K562 (cell line): ENCODE results near the gene ZKSCAN1. TPM values are rescaled to one million over a fixed set of nuclear protein-coding genes. Genes with fewer than 3 reads are reported as not detected.

Source experiments
- ERF ChIP-seq: fragments of 450-650 bp; formaldehyde crosslinking; IDR thresholded peaks from 2 replicates; pipeline ENCODE4 v1.4.0; 2020; ENCODE audit warnings: mild to moderate bottlenecking, mixed read lengths
- MIER1 ChIP-seq: fragments of 450-650 bp; IDR thresholded peaks from 2 replicates; pipeline ENCODE4 v1.6.1; 2016; ENCODE audit warnings: antibody characterized with exemption, mild to moderate bottlenecking, low read depth
- PTRF ChIP-seq: fragments of 450-650 bp; IDR thresholded peaks from 2 replicates; pipeline ENCODE4 v1.6.1; 2016; ENCODE audit warnings: mild to moderate bottlenecking, missing genetic modification characterization, missing compliant biosample characterization
- ZBTB40 ChIP-seq, 2 experiments: fragments of 450-650 bp in 1 of 2; sonication (generic) in 1 of 2; formaldehyde crosslinking in 1 of 2; IDR thresholded peaks; 2 replicates each; pipeline versions ENCODE4 v1.7.1 to v1.9.0; 2016 to 2022; ENCODE audit warnings: inconsistent platforms in 1 of 2, mild to moderate bottlenecking in 1 of 2, missing genetic modification reagents in 1 of 2
- ZNF239 ChIP-seq: fragments of 250-450 bp; sonication (Bioruptor Pico); IDR thresholded peaks from 2 replicates; pipeline ENCODE4 v1.4.0; 2020; ENCODE audit warnings: mild to moderate bottlenecking
- ZNF507 ChIP-seq: conservative IDR thresholded peaks from 2 replicates; pipeline ENCODE4 v1.6.1; 2017; ENCODE audit warnings: missing genetic modification characterization, missing compliant biosample characterization
- polyA plus RNA-seq, 8 experiments: library from polyadenylated mRNA; depleted of rRNA in 4 of 8; stranded (reverse) in 5 of 8; unstranded in 3 of 8; fragments of >200 nt; fragmentation: Nextera tagmentation in 2 of 8; fragmentation: Illumina TruSeq in 1 of 8; extraction: Ambion mirVana in 2 of 8; extraction: Trizol in 1 of 8; gene quantifications; 2 replicates each; pipeline versions ENCODE4 v1.2.1 to v1.2.3, GENCODE V29; 2011 to 2014; ENCODE audit warnings: inconsistent platforms in 1 of 8, missing spikeins in 1 of 8
- total RNA-seq, 7 experiments: library from RNA; depleted of rRNA in 6 of 7; stranded (reverse); fragments of >200 nt in 6 of 7; fragmentation: Illumina TruSeq in 2 of 7; extraction: Trizol in 2 of 7; gene quantifications; 2 replicates each; pipeline versions ENCODE4 v1.2.1 to v1.2.3, GENCODE V29; 2011 to 2021; ENCODE audit warnings: low replicate concordance in 1 of 7
- TF ChIP-seq, protein P1 (sequence below): fragments of 250-450 bp; sonication (Bioruptor Pico); IDR thresholded peaks from 2 replicates; pipeline ENCODE4 v1.4.0; 2020; ENCODE audit warnings: mild to moderate bottlenecking, moderate library complexity

The ZKSCAN1 gene
- total and polyA plus RNA-seq, 9 of the 15 experiments (the other 6 are each of a cell fraction or from before 2014, with no cell fraction given), result 5.3 to 43.0 (median 23.2) TPM

DNA sequence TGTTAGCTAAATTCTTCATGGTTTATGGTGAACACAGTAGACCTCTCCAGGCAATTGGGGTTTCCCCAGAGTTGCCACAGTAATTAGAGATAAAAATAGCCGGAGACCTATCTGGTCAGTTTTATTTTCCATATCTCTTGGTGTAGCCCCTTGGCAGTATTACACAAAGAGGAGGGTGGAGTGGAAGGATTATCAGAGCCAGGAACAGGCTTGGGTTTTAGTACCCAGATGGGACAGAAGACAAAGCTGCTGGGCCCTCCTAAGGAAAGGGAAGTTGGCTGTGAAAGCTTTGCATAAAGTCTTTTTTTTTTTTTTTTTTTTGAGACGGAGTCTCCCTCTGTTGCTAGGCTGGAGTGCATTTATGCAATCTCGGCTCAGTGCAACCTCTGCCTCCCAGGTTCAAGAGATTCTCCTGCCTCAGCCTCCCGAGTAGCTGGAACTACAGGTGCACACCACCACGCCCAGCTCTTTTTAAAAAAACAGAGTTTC is 43.9 kb downstream of the ZKSCAN1 start (continued):
- TF ChIP-seq ZNF239 (CRISPR knock-in tag) (no peak), ZNF507 (no peak), PTRF (tag) (no peak), ERF (CRISPR knock-in tag) (no peak), MIER1 (no peak), ZBTB40 (IDR thresholded peaks at IDR 0.05) (no peak), ZBTB40 (CRISPR knock-in tag; IDR thresholded peaks at IDR 0.05) (no peak)
- TF ChIP-seq, protein P1, sequence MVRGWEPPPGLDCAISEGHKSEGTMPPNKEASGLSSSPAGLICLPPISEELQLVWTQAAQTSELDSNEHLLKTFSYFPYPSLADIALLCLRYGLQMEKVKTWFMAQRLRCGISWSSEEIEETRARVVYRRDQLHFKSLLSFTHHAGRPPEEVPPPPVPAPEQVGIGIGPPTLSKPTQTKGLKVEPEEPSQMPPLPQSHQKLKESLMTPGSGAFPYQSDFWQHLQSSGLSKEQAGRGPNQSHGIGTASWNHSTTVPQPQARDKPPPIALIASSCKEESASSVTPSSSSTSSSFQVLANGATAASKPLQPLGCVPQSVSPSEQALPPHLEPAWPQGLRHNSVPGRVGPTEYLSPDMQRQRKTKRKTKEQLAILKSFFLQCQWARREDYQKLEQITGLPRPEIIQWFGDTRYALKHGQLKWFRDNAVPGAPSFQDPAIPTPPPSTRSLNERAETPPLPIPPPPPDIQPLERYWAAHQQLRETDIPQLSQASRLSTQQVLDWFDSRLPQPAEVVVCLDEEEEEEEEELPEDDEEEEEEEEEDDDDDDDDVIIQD (CRISPR knock-in tag), result no peak
